Epithelial cell of esophagus (primary cell): Measurements from ENCODE around the gene SLFN14.

ENCODE experiments used
- DNase-seq: peaks from one replicate; pipeline ENCODE4 v3.0.0; 2010; ENCODE audit warnings: low read depth
- H3K4me3 ChIP-seq: 2 replicates; pipeline ENCODE4 v1.5.1; 2011; ENCODE audit warnings: mild to moderate bottlenecking, low read length, control low read depth
- TF ChIP-seq, protein P1 (sequence below): IDR thresholded peaks from 2 replicates; pipeline ENCODE4 v1.5.1; 2011; ENCODE audit warnings: low read depth, mild to moderate bottlenecking, low read length, control low read depth, inconsistent platforms; ENCODE audit not compliant: insufficient read depth; ENCODE audit errors: missing control alignments

The SLFN14 gene

DNA sequence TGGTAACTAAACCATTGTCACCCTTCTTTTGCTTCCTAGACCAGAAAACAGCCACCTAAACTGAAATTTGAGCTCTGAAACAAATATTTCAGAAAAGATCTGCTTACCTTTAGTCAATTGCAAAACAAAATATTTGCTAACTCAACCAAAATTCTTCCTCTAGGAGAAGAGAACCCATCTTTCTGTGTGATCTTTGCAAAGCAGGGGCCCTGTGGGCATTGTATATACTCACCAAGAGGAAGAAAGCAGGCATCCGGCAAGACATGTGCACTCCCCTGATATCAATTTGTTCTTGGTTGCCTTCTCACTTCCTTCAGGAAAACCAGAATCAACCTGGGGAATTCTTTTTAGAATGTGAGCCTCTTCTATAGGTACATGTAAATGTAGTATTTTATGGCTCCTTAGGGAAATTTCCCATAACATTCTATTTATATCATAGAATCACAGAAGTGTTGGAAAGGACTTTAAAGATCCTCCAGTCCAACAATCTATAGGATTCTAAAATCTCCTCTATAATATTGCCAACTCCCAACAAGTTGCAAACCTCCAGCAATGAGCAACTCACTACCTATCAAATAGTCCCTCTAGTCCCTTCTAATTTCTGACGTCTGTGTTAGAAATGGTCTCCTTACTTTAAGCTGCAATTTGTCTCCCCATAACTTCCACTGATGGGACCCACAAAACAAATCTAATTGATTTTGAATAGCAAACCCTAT, 966 bp downstream of the SLFN14 start:
- DNase-seq: no peak
- TF ChIP-seq, protein P1, sequence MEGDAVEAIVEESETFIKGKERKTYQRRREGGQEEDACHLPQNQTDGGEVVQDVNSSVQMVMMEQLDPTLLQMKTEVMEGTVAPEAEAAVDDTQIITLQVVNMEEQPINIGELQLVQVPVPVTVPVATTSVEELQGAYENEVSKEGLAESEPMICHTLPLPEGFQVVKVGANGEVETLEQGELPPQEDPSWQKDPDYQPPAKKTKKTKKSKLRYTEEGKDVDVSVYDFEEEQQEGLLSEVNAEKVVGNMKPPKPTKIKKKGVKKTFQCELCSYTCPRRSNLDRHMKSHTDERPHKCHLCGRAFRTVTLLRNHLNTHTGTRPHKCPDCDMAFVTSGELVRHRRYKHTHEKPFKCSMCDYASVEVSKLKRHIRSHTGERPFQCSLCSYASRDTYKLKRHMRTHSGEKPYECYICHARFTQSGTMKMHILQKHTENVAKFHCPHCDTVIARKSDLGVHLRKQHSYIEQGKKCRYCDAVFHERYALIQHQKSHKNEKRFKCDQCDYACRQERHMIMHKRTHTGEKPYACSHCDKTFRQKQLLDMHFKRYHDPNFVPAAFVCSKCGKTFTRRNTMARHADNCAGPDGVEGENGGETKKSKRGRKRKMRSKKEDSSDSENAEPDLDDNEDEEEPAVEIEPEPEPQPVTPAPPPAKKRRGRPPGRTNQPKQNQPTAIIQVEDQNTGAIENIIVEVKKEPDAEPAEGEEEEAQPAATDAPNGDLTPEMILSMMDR: no peak
- H3K4me3 ChIP-seq: no peak overlapping the region

DNA sequence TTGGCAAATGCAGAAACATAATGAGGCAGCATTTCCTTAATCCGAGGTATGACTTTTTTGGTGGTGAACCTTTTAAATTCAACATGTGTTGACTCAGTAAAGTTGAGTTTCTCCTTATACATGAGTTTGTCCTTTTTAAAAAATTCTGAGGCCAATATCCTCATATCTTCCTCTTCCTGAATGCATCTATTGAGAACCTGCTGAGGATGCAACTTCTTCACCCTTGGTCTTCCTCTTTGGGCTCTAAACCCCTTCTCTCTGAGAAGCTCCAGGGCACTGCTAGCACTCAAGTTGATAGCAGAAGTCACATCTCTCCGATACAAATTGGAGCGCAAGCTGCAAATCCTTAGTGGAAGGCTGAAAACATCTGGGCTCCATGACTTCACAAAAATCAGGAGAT, 3.3 kb downstream of the SLFN14 start:
- TF ChIP-seq, protein P1: no peak
- no peak for DNase-seq
- H3K4me3 ChIP-seq: no peak overlapping the region

GRCh38 chr17:35555691-35556090, 4.9 kb downstream of the SLFN14 start:
- TF ChIP-seq, protein P1: no peak
- H3K4me3 ChIP-seq: no peak overlapping the region

GRCh38 chr17:35554668-35555067, 6.0 kb downstream of the SLFN14 start:
- peak; percentile 25 for DNase-seq
- no peak overlapping the region for H3K4me3 ChIP-seq
- TF ChIP-seq, protein P1: no peak

More at GRCh38 chr17:35555691-35556090, 4.9 kb downstream of the SLFN14 start:
- DNase-seq: no peak

- TF ChIP-seq, protein P1: no peak
- DNase-seq: no peak
- H3K4me3 ChIP-seq: no peak overlapping the region
Measured at GRCh38 chr17:35553310-35553709, 7.3 kb downstream of the SLFN14 start.

GRCh38 chr17:35548978-35549377, 11.6 kb downstream of the SLFN14 start:
- DNase-seq: peak; percentile 47
- TF ChIP-seq, protein P1: no peak
- no peak overlapping the region for H3K4me3 ChIP-seq

DNA sequence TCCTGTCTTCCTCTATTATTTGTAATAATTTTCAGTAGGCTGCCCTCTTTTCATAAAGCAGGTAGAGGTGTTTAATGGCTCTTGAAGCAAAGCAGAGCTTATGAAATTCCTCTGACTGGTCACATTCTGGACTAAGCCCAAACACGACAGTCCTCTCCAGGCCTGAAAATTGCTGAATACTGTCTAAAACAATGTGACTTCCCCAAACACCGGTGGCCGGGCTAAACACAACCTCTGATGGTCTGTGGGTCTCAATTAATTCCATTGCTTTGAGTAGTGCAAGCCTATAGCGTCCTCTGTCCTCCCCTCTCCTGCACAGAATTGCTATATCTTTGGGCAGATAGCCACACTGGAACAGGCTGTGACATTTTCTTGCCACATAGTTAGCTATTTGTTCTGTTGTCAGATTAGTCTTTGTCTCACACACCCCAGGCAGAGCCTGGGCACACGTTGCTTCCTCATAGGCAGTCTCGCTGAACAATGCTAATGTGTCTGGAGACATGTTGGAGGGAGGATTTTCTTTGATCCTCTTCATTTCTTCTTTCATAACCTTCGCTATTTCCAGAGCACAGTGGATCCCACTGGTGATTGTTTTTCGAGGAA, 12.3 kb downstream of the SLFN14 start:
- TF ChIP-seq, protein P1: no peak
- no peak overlapping the region for H3K4me3 ChIP-seq
- no peak for DNase-seq
